Measurements from ENCODE around the gene DLEC1.
"Not testable (repeated sequence)": the region's sequence is repeated elsewhere in the genome, so short reads cannot be mapped to it uniquely, and the experiment has no call there.

The DLEC1 gene

GRCh38 chr3:38154625-38155255 lies 115.7 kb downstream of the DLEC1 start:
- no peak for DNase-seq (ENCODE audit: low spot score)

DNA sequence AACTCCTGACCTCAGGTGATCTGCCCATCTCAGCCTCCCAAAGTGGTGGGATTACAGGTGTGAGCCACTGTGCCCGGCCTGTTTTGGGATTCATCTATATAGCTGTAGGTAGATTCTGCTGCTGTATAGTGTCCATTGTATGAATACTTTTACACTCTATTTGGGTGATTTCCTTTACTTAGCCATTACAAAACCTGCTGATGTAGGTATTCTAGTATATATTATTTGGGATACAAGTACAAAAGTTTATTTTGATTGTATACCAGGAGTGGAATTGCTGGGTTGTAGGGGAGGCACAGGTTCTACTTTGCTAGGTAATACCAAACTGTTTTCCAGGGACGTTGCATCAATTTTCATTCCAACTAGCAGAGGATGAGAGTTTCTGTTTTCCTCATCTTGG lies 116.8 kb downstream of the DLEC1 start:
- no peak for DNase-seq (ENCODE audit: low spot score)

- DNase-seq (ENCODE audit: low spot score): no peak
Observed at GRCh38 chr3:38157117-38157516, 118.1 kb downstream of the DLEC1 start.

DNA sequence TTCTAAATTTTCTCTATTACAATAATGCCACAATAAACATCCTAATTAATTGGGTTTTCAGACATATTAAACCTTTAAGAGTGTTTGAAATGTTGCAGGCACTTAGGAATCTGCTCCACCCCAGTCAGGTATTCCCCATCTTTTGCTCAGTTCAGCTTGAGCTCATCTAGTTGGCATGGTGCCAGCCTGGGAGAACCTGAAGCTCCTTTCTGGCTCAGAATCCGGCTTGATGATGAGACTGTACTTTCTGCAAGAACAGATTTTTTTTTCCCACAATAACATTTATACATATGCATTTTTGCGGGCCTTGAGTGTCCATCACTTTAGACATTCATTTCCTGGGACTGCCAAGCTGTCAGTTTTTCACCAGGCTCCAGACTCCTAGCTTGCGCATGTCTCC lies 118.6 kb downstream of the DLEC1 start:
- no peak for DNase-seq (ENCODE audit: low spot score)

DNA sequence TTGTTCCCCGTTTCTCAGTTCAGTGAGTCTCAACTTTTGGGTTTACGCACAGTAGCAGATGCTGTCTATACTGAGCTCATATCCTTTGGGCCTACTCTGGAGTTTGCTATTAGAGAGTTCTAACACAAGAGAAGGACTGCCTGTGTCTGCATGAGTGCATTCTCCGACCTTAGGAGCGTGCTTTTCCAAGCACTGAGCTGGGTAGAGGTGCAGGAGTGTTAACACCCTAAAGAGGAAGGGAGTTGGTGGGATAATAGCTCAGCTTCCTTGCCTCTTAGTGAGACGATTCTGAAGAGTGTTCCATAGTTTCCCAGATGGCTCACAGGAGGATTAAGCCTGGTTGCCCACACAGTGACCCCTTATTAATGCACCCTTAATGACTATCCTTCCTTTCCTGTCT lies 119.5 kb downstream of the DLEC1 start:
- DNase-seq (ENCODE audit: low spot score): no peak

DNA sequence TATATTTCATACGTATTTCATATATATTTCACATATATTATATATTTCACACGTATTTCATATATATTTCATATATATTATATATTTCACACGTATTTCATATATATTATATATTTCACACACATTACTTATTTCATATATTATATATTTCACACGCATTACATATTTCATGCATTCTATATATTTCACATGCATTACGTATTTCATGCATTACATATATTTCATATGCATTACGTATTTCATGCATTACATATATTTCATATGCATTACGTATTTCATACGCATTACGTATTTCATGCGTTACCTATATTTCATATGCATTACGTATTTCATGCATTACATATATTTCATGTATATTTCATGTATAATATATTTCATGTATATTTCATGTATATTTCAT lies 121.7 kb downstream of the DLEC1 start:
- not testable (repeated sequence) for DNase-seq (ENCODE audit: low spot score)

DNA sequence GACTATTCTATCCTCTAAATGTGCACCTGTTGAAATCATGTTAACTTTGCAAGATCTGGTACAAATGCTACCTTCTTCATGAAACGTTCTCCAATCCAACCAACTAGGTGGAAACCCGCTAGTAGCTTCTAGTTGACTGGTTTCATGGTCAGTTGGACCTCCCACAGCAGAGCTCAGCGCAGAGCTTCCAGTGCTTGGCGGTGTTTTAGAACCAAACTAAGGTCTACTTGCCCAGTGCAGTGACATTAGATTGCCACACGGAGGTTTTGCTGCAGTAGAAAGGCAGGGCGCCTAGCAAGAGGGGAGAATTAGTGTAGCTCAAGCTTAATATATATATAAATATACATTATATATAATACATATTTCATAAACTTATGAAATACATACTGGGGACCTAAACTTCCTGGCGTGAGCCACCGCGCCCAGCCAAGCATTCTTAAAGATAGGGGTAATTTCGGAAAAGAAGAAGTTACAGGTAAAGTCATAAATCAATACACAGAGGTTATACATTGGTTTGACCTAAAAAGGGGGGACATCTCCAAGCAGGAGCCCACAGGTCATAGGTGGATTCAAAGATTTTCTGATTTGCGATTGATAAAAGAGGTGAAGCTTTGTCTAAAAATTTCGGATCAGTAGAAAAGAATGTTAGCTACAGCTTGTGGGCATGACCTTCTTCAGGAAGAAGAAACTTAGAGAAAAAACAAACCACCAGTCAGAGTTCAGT lies 124.3 kb downstream of the DLEC1 start:
- DNase-seq (ENCODE audit: low spot score): no peak

DNA sequence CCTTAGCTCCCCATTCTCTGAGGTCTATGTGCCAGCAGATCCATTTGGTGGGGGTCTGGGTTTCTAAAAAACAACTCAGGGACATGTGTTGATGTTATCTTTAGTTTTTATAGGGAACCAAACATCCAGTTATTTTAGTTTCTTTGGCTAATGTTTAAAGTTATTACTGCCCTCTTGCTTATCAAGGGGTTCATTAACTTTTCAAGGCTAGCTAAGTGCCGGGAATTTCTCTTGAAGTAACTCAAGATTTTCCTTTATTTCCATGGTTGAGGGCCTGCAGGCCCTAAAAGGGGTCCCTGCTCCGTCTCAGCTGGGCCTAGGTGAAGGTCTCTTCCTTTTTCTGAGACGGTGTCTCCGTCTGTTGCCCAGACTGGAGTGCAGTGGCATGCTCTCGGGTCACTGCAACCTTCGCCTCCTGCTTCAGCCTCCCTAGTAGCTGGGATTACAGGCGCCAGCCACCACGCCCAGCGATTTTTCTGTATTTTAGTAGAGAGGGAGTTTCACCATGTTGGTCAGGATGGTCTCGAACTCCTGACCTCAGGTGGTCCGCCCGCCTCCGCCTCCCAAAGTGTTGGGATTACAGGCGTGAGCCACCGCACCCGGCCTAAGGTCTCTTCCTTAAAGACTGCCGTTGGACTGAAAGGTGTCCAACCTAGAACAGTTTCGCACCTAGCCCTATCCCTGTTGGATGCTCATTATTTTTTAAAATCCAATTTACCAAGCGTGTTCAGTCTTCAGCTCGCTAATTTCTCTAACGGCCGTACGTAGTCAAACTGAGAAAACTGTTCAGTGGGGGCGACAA lies 125.0 kb downstream of the DLEC1 start:
- no peak for DNase-seq (ENCODE audit: low spot score)

GRCh38 chr3:38164643-38164951 lies 125.6 kb downstream of the DLEC1 start:
- no peak for DNase-seq (ENCODE audit: low spot score)

DNA sequence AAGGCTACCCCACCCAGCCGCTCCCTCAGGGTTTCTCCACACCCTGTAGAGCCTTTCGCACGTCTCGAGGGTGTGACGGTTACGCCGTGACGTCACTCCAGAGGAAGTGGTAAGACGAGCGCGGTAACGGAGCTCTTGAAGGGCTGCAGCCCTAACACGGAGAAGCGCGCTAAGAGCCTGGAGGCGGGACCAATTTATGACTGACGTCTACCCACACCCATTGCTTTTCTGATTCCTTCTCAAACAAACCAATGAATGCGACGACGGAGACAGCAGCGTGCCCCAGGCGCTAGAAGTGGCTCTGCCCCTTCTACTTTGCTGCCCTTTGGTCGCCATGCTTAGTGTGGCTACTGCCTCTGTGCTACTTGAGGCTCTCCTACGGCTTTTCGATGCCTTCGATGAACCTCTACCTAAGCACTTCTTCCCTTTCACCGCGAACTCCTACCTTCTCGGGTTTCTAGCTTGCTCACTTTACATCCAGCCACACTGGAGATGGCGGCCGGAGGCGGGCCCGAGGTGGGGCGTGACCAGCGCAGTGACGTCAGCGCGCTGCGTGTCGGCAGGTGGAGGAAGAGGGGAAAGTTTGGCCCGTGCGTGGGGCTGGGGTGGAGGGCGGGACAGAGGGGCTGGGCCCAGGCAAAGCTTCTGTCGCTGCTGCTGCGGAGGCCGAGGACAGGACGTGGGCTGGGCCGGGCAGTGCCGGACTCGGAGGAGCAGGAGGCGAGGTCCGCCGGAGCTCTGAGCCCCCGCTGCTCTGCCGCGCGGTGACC lies 126.1 kb downstream of the DLEC1 start, which contains the start of gene OXSR1:
OXSR1 (plus strand) TSS at position 586 of the 770 bp plus-strand sequence. CDS start 340 bp downstream, outside the sequence.
- peak; percentile 94 for DNase-seq (ENCODE audit: low spot score)

DNA sequence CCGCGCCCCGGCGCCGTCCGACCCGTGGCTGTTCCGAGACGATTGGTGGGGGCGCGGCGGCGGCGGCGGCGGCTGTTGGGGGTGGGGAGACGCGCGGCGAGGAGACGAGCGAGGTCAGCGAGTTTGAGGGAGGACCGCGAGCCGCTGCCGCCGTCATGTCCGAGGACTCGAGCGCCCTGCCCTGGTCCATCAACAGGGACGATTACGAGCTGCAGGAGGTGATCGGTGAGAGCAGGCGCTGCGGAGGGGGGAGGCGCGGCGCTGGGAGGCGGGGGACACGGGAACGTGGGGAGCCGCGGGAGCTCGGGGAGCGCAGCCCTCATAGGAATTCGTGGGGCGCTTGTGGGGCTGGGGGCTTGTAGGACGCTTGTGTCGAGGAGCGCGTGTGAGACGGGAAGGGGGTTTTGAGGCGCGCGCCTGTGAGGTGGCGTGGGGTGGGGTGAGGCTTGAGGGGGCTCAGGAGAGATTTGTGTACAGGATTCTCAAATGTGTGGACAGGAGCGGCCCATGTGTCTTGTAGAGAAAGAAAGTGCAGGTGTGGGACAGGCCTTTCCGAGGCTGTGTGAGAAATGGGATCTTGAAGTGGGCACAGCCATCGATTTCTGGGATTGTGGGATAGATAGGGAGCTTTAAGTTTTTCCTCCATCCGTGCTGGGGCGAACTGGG lies 126.8 kb downstream of the DLEC1 start:
- DNase-seq (ENCODE audit: low spot score): peak; percentile 64

DNA sequence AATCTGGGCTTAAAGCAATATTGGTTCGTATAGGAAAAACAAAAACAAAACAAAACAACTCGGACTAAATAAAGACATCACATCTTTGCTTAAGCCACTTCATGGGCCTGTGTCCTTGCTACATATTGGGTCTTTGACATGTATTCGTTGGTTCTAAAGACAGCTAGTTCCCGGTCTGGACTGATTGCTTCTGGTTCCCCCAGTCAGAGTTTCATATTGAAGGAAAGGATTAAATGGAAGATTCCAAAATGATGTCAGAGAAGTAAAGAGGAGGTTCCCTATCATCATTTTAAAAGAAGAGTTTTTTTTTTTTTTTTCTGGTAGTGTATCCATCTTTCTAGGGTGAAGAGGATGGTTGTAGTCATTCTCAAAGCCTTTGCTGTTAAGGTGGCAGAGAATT lies 128.6 kb downstream of the DLEC1 start:
- DNase-seq (ENCODE audit: low spot score): no peak

GRCh38 chr3:38168151-38169026 lies 129.4 kb downstream of the DLEC1 start:
- DNase-seq (ENCODE audit: low spot score): peak; percentile 34

DNA sequence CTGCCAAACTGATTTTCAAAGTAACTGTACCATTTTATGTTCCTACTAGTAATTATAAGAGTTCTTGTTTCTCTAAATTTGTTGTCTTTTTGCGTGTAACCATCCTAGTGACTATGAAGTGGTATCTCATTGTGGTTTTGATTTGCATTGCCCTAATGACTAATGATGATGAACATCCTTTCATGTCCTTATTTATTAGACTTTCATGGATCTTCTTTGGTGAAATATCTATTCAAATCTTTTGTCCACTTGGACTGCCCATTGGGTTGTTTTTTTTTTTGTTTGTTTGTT lies 130.0 kb downstream of the DLEC1 start:
- DNase-seq (ENCODE audit: low spot score): no peak

- no peak for DNase-seq (ENCODE audit: low spot score)
Observed at GRCh38 chr3:38170722-38171121, 131.7 kb downstream of the DLEC1 start.

- DNase-seq (ENCODE audit: low spot score): no peak
Observed at GRCh38 chr3:38171622-38172021, 132.6 kb downstream of the DLEC1 start.

Data from AG08396 (cell line).